ENCODE measurements around the gene DOK5. TPM values are rescaled to one million over a fixed set of nuclear protein-coding genes. Genes with fewer than 3 reads are reported as not detected.

Gene DOK5
- polyA plus RNA-seq, 1 donor: 3.0 TPM

DNA sequence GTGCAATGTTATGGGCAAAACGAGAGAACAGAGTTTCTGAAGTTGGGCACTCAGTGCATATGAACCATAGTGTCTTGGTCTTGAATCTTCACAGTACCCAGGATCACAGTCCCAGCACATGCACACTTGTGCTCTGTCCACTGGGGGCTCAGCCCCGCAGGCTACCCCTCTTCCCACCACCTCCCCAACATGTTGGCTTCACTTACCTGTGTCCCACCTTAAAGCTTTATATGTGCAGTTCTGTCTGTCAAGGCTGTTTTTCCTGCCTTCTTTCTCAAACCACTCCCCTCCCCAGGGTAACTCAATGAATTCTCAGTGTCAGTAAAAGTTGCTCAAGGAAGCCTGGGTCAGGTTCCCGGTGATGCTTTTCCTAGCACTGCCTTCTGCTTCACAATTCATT is 129.9 kb downstream of the DOK5 start:
- DNase-seq: no peak
- H3K9me3 ChIP-seq (ENCODE audit: control insufficient read depth, low read depth, low read length): no peaks in the 10 kb centered on the region
- H3K4me3 ChIP-seq (ENCODE audit: low read length): no peak overlapping the region
- no peaks in the 10 kb centered on the region for H3K4me1 ChIP-seq (ENCODE audit: control insufficient read depth, insufficient read depth, low read length)
- H3K27ac ChIP-seq (ENCODE audit: low read length): no peak overlapping the region
- no peaks in the 10 kb centered on the region for H3K27me3 ChIP-seq (ENCODE audit: control insufficient read depth, insufficient read depth, low read length)
- H3K36me3 ChIP-seq (ENCODE audit: control insufficient read depth, insufficient read depth, low read length): no peaks in the 10 kb centered on the region
- WGBS (ENCODE audit: insufficient coverage, low lambda C conversion rate): no CpG with 5 or more reads among the region's 3 CpGs

DNA sequence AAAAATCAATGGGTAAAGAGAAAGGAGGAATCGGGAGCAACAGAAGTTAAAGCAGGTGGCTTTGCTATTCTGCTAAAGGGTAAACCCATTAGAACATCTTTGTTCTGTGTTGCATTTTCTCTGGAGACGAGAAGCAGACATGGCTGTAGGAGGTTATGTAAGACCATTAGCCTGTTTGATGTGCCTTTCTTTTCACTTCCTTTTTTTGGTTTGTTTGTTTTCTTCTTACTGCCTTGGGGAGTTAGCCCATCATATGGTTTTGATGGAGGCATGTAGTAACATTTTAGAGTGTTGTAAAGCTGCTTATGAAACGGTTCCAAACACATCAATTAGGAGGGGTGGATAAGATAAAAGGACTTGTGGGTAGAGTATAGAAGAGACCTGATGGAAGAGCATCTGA is 131.0 kb downstream of the DOK5 start:
- Histone ChIP-seq H3K36me3 (ENCODE audit: control insufficient read depth, insufficient read depth, low read length) (no peaks in the 10 kb centered on the region), H3K27me3 (ENCODE audit: control insufficient read depth, insufficient read depth, low read length) (no peaks in the 10 kb centered on the region), H3K27ac (ENCODE audit: low read length) (no peak overlapping the region), H3K4me1 (ENCODE audit: control insufficient read depth, insufficient read depth, low read length) (no peaks in the 10 kb centered on the region), H3K9me3 (ENCODE audit: control insufficient read depth, low read depth, low read length) (no peaks in the 10 kb centered on the region), H3K4me3 (ENCODE audit: low read length) (no peak overlapping the region)
- WGBS (ENCODE audit: insufficient coverage, low lambda C conversion rate): 70% methylated on average over 2 of the region's 3 CpGs
- DNase-seq: no peak

DNA sequence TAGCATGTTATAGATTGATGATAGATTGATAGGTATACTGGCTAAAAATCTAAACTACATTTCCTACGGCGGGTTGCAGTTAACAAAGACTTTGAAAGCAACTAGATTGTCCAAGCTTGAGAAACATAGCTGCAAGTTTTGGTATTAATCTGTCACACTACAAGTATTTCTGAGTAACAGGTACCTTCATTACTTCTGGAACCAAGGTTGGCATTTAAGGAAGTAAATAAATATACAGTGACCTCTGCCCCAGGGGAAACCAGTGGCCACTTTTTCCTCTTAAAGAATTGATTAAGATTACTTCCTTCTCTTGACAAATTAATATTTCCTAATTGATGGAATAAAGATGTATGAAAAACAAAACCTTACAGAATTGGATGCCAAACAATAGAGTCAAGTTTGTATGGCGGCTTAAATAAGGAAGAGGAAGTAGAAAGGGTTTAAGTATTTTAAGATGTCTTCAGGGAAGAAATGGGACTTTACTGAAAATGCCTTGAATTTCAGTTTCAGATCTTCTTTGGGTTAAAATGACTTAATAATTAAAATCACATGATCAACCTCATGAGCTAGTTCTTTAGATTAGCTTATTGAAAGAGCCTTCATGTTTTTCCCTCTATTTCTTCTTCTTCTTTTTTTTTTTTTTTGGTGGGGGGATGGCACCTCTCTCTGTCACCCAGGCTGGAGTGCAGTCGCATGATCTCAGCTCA is 132.8 kb downstream of the DOK5 start:
- Histone ChIP-seq H3K36me3 (ENCODE audit: control insufficient read depth, insufficient read depth, low read length) (no peaks in the 10 kb centered on the region), H3K27me3 (ENCODE audit: control insufficient read depth, insufficient read depth, low read length) (no peaks in the 10 kb centered on the region), H3K27ac (ENCODE audit: low read length) (no peak overlapping the region), H3K9me3 (ENCODE audit: control insufficient read depth, low read depth, low read length) (peaks cover 2% of the 10 kb centered on the region), H3K4me1 (ENCODE audit: control insufficient read depth, insufficient read depth, low read length) (no peaks in the 10 kb centered on the region), H3K4me3 (ENCODE audit: low read length) (no peak overlapping the region)
- DNase-seq: no peak
- WGBS (ENCODE audit: insufficient coverage, low lambda C conversion rate): 100% methylated on average over 1 of the region's 4 CpGs

DNA sequence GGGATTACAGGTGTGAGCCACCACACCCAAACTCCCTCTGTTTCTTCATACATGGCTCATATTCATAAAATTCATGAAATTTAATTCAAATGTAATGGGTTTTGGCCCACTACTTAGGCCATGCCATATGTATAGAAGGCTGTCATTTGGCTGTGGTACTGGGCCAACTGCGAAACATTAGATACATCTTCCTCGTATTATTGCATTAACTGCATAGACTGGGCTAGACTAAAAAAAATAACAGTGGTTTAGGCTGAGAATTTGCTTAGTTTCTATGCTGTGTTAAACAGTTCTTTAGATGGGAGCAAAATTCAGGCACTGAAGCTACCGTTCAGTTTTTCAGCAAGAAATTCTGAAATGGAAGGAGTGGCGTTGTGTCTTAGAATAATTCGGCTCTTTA is 133.6 kb downstream of the DOK5 start:
- DNase-seq: no peak
- Histone ChIP-seq H3K27me3 (ENCODE audit: control insufficient read depth, insufficient read depth, low read length) (no peaks in the 10 kb centered on the region), H3K4me1 (ENCODE audit: control insufficient read depth, insufficient read depth, low read length) (no peaks in the 10 kb centered on the region), H3K27ac (ENCODE audit: low read length) (no peak overlapping the region), H3K4me3 (ENCODE audit: low read length) (no peak overlapping the region), H3K9me3 (ENCODE audit: control insufficient read depth, low read depth, low read length) (peaks cover 2% of the 10 kb centered on the region), H3K36me3 (ENCODE audit: control insufficient read depth, insufficient read depth, low read length) (no peaks in the 10 kb centered on the region)
- WGBS (ENCODE audit: insufficient coverage, low lambda C conversion rate): no CpG with 5 or more reads among the region's 5 CpGs

DNA sequence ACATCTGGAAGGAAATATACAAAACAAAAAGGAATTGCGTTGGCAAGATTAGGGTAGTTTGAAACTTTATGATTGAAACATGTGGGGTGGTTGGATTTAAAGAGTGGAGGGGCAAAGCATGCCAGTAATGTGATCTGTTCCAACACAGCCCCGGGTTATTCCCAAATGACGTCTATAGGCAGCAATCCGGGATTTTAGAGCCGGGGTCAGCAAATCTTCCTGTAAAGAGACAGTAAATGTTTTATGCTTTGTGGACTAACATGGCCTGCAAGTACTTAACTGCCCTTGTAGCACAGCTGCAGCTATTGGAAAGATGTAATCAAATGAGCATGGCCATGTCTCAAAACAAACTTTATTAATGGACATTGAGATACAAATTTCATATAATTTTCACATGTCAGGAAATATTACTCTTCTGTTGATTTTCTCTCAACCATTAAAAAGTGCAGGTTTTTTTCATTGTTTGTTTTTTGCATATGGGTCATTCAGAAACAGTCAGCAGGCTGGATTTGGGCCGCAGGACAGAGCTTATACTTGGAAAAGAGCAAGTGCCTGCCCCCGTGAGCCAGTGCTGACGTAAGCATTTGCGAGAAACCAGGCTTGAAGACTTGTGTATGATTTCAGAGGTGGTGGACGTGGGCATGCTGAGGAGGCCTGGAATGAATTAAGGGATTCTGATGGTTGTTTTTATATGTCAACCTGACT is 136.5 kb downstream of the DOK5 start:
- WGBS (ENCODE audit: insufficient coverage, low lambda C conversion rate): 67% methylated on average over 1 of the region's 10 CpGs
- no peaks in the 10 kb centered on the region for H3K36me3 ChIP-seq (ENCODE audit: control insufficient read depth, insufficient read depth, low read length)
- no peak overlapping the region for H3K4me3 ChIP-seq (ENCODE audit: low read length)
- no peaks in the 10 kb centered on the region for H3K27me3 ChIP-seq (ENCODE audit: control insufficient read depth, insufficient read depth, low read length)
- no peaks in the 10 kb centered on the region for H3K4me1 ChIP-seq (ENCODE audit: control insufficient read depth, insufficient read depth, low read length)
- no peak overlapping the region for H3K27ac ChIP-seq (ENCODE audit: low read length)
- peak in 1 of 2 donors; percentile 6 for DNase-seq
- H3K9me3 ChIP-seq (ENCODE audit: control insufficient read depth, low read depth, low read length): peaks cover 2% of the 10 kb centered on the region

DNA sequence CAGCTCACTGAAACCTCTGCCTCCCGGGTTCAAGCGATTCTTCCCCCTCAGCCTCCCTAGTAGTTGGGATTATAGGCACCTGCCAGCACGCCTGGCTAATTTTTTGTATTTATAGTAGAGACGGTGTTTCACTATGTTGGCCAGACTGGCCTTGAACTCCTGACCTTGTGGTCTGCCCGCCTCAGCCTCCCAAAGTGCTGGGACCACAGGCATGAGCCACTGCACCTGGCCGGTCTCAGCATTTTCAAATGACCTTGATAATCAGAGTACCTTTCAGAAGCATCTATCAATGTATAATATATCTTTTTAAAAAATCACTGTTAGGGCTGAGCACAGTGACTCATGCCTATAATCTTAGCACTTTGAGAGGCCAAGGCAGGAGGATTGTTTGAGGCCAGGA is 143.0 kb downstream of the DOK5 start:
- Histone ChIP-seq H3K9me3 (ENCODE audit: control insufficient read depth, low read depth, low read length) (no peaks in the 10 kb centered on the region), H3K36me3 (ENCODE audit: control insufficient read depth, insufficient read depth, low read length) (no peaks in the 10 kb centered on the region), H3K4me3 (ENCODE audit: low read length) (no peak overlapping the region), H3K4me1 (ENCODE audit: control insufficient read depth, insufficient read depth, low read length) (no peaks in the 10 kb centered on the region), H3K27ac (ENCODE audit: low read length) (no peak overlapping the region), H3K27me3 (ENCODE audit: control insufficient read depth, insufficient read depth, low read length) (no peaks in the 10 kb centered on the region)
- DNase-seq: no peak
- WGBS (ENCODE audit: insufficient coverage, low lambda C conversion rate): no CpG with 5 or more reads among the region's 6 CpGs

DNA sequence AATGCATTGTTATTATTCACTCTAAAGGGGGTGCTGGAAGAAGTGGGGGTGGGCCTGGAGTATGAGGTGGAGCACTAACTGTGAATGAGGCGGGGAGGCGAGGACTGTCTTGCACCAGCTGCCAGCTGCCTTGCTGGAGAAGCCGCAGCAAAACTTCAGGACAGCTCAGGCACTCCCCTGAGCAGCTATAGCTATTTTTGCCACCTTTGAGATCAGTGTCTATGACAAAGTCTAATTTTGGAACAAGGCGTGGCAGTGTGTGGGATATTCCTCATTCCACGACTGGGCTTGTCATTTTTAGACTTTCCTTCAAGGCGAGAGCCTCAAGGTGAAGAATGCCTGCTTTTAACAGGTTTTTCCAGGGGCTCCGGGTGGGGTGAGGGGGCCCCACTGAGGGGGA is 143.8 kb downstream of the DOK5 start:
- no CpG with 5 or more reads among the region's 7 CpGs for WGBS (ENCODE audit: insufficient coverage, low lambda C conversion rate)
- Histone ChIP-seq H3K27ac (ENCODE audit: low read length) (no peak overlapping the region), H3K27me3 (ENCODE audit: control insufficient read depth, insufficient read depth, low read length) (no peaks in the 10 kb centered on the region), H3K36me3 (ENCODE audit: control insufficient read depth, insufficient read depth, low read length) (no peaks in the 10 kb centered on the region), H3K4me3 (ENCODE audit: low read length) (no peak overlapping the region), H3K9me3 (ENCODE audit: control insufficient read depth, low read depth, low read length) (no peaks in the 10 kb centered on the region), H3K4me1 (ENCODE audit: control insufficient read depth, insufficient read depth, low read length) (no peaks in the 10 kb centered on the region)
- no peak for DNase-seq

DNA sequence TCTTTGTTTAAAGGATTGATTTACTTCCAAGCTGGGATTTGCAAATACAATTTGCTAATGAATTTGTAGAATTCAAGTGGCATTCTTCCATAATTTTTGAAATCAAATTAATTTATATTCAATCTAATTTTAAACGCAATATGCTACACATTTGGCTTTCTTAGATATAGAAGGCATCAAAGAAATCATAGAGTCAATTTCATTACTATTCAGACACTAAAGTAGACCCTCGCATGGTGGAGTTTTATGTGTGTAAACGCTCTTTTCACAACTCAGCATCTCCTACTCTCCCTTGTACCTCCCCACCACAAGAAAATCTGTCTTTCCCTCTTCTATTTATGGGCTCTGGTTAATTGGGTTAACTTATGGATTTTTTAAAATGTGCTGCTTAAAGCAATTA is 144.3 kb downstream of the DOK5 start:
- Histone ChIP-seq H3K4me1 (ENCODE audit: control insufficient read depth, insufficient read depth, low read length) (no peaks in the 10 kb centered on the region), H3K27ac (ENCODE audit: low read length) (no peak overlapping the region), H3K36me3 (ENCODE audit: control insufficient read depth, insufficient read depth, low read length) (no peaks in the 10 kb centered on the region), H3K9me3 (ENCODE audit: control insufficient read depth, low read depth, low read length) (no peaks in the 10 kb centered on the region), H3K27me3 (ENCODE audit: control insufficient read depth, insufficient read depth, low read length) (no peaks in the 10 kb centered on the region), H3K4me3 (ENCODE audit: low read length) (no peak overlapping the region)
- DNase-seq: no peak
- no CpG with 5 or more reads among the region's 3 CpGs for WGBS (ENCODE audit: insufficient coverage, low lambda C conversion rate)

DNA sequence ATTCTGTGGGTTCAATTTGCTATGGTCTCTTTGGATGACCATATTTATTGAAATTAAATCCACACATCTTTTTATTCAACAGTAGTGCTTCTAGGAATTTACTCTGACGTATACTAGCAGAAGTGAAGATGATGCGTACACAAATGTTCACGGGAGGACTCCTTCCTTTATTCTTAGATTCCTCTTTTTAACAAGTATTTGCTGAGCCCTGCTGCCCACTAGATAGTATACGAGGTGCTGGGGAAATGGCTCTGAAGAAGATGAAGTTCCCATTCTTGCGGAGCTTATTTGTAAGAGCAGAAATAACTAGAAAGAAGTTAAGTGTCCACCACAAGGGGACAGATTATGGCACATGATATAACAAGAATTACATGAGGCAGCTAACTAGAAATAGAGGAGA is 145.2 kb downstream of the DOK5 start:
- no peaks in the 10 kb centered on the region for H3K27me3 ChIP-seq (ENCODE audit: control insufficient read depth, insufficient read depth, low read length)
- DNase-seq: no peak
- no peak overlapping the region for H3K4me3 ChIP-seq (ENCODE audit: low read length)
- no peak overlapping the region for H3K27ac ChIP-seq (ENCODE audit: low read length)
- H3K4me1 ChIP-seq (ENCODE audit: control insufficient read depth, insufficient read depth, low read length): no peaks in the 10 kb centered on the region
- 90% methylated on average over 4 of the region's 5 CpGs for WGBS (ENCODE audit: insufficient coverage, low lambda C conversion rate)
- no peaks in the 10 kb centered on the region for H3K9me3 ChIP-seq (ENCODE audit: control insufficient read depth, low read depth, low read length)
- no peaks in the 10 kb centered on the region for H3K36me3 ChIP-seq (ENCODE audit: control insufficient read depth, insufficient read depth, low read length)

DNA sequence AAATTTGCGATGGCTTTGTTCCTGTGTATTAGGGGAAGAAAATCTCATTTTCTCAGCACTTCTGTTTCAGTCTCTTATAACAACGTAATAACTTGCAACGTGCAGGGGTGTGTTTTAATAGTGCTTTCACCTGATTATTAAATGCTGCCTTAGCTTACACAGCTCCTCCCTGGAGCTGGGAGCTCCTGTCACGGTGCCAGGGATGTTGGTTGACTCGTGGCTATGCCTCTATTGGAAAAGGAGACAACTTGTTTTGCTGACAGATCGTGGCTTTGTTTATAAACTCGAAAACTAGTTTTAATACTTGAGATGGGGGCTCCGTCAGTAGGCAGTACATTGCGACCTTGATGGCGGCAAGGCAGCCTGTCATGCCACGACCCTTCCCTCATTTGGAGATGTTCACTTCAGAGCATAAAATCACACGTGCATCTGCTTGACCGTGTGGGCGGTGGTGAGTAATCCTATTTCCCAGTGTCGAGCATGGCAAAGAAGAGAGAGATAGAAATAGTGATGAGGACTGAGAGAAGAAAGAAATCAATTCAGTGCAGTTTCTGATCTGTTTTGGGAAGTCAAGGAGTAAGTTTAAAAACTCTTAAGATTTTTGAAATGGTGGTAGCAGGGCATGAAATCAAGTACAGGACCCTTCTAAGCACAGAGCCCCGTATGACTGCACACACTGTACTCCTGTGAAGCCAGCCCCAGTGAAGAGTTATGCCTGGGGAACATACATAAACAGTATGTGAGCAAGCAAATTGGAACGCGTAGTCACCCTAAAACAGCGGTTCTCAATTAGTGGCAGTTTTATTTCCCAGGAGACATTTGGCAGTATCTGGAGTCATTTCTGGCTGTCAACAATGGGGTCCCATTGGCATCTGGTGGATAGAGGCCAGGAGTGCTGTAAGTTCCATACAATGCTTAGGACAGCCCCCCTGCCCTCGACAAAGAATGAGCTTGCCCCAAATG is 147.2 kb downstream of the DOK5 start:
- H3K9me3 ChIP-seq (ENCODE audit: control insufficient read depth, low read depth, low read length): no peaks in the 10 kb centered on the region
- H3K27me3 ChIP-seq (ENCODE audit: control insufficient read depth, insufficient read depth, low read length): no peaks in the 10 kb centered on the region
- H3K27ac ChIP-seq (ENCODE audit: low read length): no peak overlapping the region
- no peaks in the 10 kb centered on the region for H3K4me1 ChIP-seq (ENCODE audit: control insufficient read depth, insufficient read depth, low read length)
- no peak for DNase-seq
- WGBS (ENCODE audit: insufficient coverage, low lambda C conversion rate): 90% methylated on average over 4 of the region's 20 CpGs
- H3K36me3 ChIP-seq (ENCODE audit: control insufficient read depth, insufficient read depth, low read length): no peaks in the 10 kb centered on the region
- no peak overlapping the region for H3K4me3 ChIP-seq (ENCODE audit: low read length)
